ENCODE results near the gene C1S.

GRCh38 chr12:7106082-7106481, 45.6 kb downstream of the C1S start:
- TF ChIP-seq CTCF (IDR thresholded peaks at IDR 0.05): no peak
- no peak for TF ChIP-seq POLR2A (IDR thresholded peaks at IDR 0.05)
